HepG2 (cell line): ENCODE measurements around the gene CORO1C. TPM values are rescaled to one million over a fixed set of nuclear protein-coding genes. Genes with fewer than 3 reads are reported as not detected.

Experiments
- DPF2 ChIP-seq: sonication (generic); formaldehyde crosslinking; IDR thresholded peaks from 2 replicates; pipeline ENCODE4 v1.4.0; 2020; ENCODE audit warnings: mild to moderate bottlenecking, low read depth, missing genetic modification reagents, borderline replicate concordance
- KMT2B ChIP-seq: IDR thresholded peaks from 2 replicates; pipeline ENCODE4 v1.6.1; 2016; ENCODE audit warnings: missing genetic modification reagents, missing compliant biosample characterization
- MAF1 ChIP-seq: sonication (generic); formaldehyde crosslinking; IDR thresholded peaks from 2 replicates; pipeline ENCODE4 v1.5.0; 2020; ENCODE audit warnings: missing genetic modification reagents, borderline replicate concordance
- MAFF ChIP-seq: IDR thresholded peaks from 2 replicates; pipeline ENCODE4 v1.6.1; 2011; ENCODE audit warnings: low read depth, low read length, improper control_type of control experiment
- MAFK ChIP-seq, 2 experiments: IDR thresholded peaks in 1 of 2; conservative IDR thresholded peaks in 1 of 2; 2 replicates each; pipeline ENCODE4 v1.6.1; 2011; ENCODE audit warnings: improper control_type of control experiment in 2 of 2, low read length in 2 of 2
- MATR3 ChIP-seq: sonication (generic); formaldehyde crosslinking; IDR thresholded peaks from 2 replicates; pipeline ENCODE4 v1.4.0; 2020; ENCODE audit warnings: missing genetic modification reagents
- THRA ChIP-seq: sonication (generic); formaldehyde crosslinking; IDR thresholded peaks from 2 replicates; pipeline ENCODE4 v1.4.0; 2020; ENCODE audit warnings: missing genetic modification reagents, borderline replicate concordance
- TOPORS ChIP-seq: sonication (generic); formaldehyde crosslinking; IDR thresholded peaks from 2 replicates; pipeline ENCODE4 v1.8.0; 2023; ENCODE audit warnings: mild to moderate bottlenecking, missing genetic modification reagents
- U2AF2 ChIP-seq: fragments of 200-400 bp; formaldehyde crosslinking; IDR thresholded peaks from 2 replicates; pipeline ENCODE4 v1.6.1; 2017; ENCODE audit warnings: low read depth, mild to moderate bottlenecking, low read length
- ZNF235 ChIP-seq: sonication (generic); formaldehyde crosslinking; IDR thresholded peaks from 2 replicates; pipeline ENCODE4 v1.8.1; 2023; ENCODE audit warnings: mild to moderate bottlenecking, missing genetic modification reagents, borderline replicate concordance
- ZNF343 ChIP-seq: sonication (generic); formaldehyde crosslinking; IDR thresholded peaks from 2 replicates; pipeline ENCODE4 v1.4.0; 2020; ENCODE audit warnings: mild to moderate bottlenecking, missing genetic modification reagents
- ZNF44 ChIP-seq: sonication (generic); formaldehyde crosslinking; IDR thresholded peaks from 2 replicates; pipeline ENCODE4 v1.5.1; 2020; ENCODE audit warnings: mild to moderate bottlenecking, missing genetic modification reagents
- ZNF550 ChIP-seq: sonication (generic); formaldehyde crosslinking; IDR thresholded peaks from 2 replicates; pipeline ENCODE4 v1.4.0; 2020; ENCODE audit warnings: mild to moderate bottlenecking, missing genetic modification reagents, borderline replicate concordance
- ZNF574 ChIP-seq: sonication (generic); formaldehyde crosslinking; IDR thresholded peaks from 2 replicates; pipeline ENCODE4 v1.4.0; 2020; ENCODE audit warnings: missing genetic modification reagents
- ZNF710 ChIP-seq: sonication (generic); formaldehyde crosslinking; IDR thresholded peaks from 2 replicates; pipeline ENCODE4 v1.5.0; 2020; ENCODE audit warnings: mild to moderate bottlenecking, missing genetic modification reagents, borderline replicate concordance
- polyA plus RNA-seq, 8 experiments: library from polyadenylated mRNA; depleted of rRNA in 3 of 8; stranded (reverse) in 7 of 8; unstranded in 1 of 8; fragments of >200 nt; fragmentation: Illumina TruSeq in 4 of 8; extraction: Trizol in 4 of 8; gene quantifications; 2 replicates each; pipeline versions ENCODE4 v1.2.1 to v1.2.3, GENCODE V29; 2011 to 2016; ENCODE audit warnings: low read depth in 4 of 8, missing spikeins in 1 of 8, mixed read lengths in 1 of 8; ENCODE audit not compliant: insufficient read depth in 1 of 8
- total RNA-seq, 5 experiments: library from RNA; depleted of rRNA; stranded (reverse); fragments of >200 nt; fragmentation: Illumina TruSeq; extraction: Trizol; gene quantifications; 2 replicates each; pipeline ENCODE4 v1.2.3, GENCODE V29; 2016; ENCODE audit warnings: low read depth in 1 of 5
- TF ChIP-seq, protein P1 (sequence below): sonication (generic); formaldehyde crosslinking; IDR thresholded peaks from 2 replicates; pipeline ENCODE4 v1.8.0; 2022; ENCODE audit warnings: mild to moderate bottlenecking, missing genetic modification reagents, moderate library complexity
- TF ChIP-seq, protein P2 (sequence below): sonication (generic); formaldehyde crosslinking; IDR thresholded peaks from 2 replicates; pipeline ENCODE4 v1.4.0; 2020; ENCODE audit warnings: missing genetic modification reagents; ENCODE audit errors: not compliant biosample characterization
- TF ChIP-seq, protein P3 (sequence below): sonication (generic); formaldehyde crosslinking; IDR thresholded peaks from 2 replicates; pipeline ENCODE4 v1.5.0; 2020; ENCODE audit warnings: mild to moderate bottlenecking, missing genetic modification reagents

CORO1C gene
- total and polyA plus RNA-seq, 2 of the 13 experiments (the other 11 are each of a cell fraction or from before 2014, with no cell fraction given), result 73.7 to 131 TPM

GRCh38 chr12:108734200-108734906 lies 3.0 kb upstream of the CORO1C start (continued):
- TF ChIP-seq ZNF574 (CRISPR knock-in tag) (peak; percentile 66), MAFF (peak; percentile 72), ZNF343 (CRISPR knock-in tag) (no peak), ZNF235 (CRISPR knock-in tag) (no peak), DPF2 (CRISPR knock-in tag) (no peak), MAFK (conservative IDR thresholded peaks at IDR 0.05 in 1 of 2, IDR thresholded peaks at IDR 0.05 in 1 of 2; ENCODE audit: low read length in 2 of 2) (peak; percentile 48 to 58; a peak in 2 of 4 replicates), U2AF2 (no peak), ZNF44 (CRISPR knock-in tag) (no peak), KMT2B (CRISPR knock-in tag) (no peak), THRA (no peak), MAF1 (CRISPR knock-in tag) (no peak), TOPORS (CRISPR knock-in tag) (no peak), ZNF710 (CRISPR knock-in tag) (peak; percentile 23; the same call in 1 of the 2 replicates), ZNF550 (CRISPR knock-in tag) (no peak), MATR3 (CRISPR knock-in tag) (no peak)
- TF ChIP-seq, protein P1, sequence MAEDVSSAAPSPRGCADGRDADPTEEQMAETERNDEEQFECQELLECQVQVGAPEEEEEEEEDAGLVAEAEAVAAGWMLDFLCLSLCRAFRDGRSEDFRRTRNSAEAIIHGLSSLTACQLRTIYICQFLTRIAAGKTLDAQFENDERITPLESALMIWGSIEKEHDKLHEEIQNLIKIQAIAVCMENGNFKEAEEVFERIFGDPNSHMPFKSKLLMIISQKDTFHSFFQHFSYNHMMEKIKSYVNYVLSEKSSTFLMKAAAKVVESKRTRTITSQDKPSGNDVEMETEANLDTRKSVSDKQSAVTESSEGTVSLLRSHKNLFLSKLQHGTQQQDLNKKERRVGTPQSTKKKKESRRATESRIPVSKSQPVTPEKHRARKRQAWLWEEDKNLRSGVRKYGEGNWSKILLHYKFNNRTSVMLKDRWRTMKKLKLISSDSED (CRISPR knock-in tag), result no peak
- TF ChIP-seq, protein P2, sequence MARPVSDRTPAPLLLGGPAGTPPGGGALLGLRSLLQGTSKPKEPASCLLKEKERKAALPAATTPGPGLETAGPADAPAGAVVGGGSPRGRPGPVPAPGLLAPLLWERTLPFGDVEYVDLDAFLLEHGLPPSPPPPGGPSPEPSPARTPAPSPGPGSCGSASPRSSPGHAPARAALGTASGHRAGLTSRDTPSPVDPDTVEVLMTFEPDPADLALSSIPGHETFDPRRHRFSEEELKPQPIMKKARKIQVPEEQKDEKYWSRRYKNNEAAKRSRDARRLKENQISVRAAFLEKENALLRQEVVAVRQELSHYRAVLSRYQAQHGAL, result no peak
- TF ChIP-seq, protein P3, sequence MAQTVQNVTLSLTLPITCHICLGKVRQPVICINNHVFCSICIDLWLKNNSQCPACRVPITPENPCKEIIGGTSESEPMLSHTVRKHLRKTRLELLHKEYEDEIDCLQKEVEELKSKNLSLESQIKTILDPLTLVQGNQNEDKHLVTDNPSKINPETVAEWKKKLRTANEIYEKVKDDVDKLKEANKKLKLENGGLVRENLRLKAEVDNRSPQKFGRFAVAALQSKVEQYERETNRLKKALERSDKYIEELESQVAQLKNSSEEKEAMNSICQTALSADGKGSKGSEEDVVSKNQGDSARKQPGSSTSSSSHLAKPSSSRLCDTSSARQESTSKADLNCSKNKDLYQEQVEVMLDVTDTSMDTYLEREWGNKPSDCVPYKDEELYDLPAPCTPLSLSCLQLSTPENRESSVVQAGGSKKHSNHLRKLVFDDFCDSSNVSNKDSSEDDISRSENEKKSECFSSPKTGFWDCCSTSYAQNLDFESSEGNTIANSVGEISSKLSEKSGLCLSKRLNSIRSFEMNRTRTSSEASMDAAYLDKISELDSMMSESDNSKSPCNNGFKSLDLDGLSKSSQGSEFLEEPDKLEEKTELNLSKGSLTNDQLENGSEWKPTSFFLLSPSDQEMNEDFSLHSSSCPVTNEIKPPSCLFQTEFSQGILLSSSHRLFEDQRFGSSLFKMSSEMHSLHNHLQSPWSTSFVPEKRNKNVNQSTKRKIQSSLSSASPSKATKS (CRISPR knock-in tag), result no peak
